Limb (tissue), 2 donors: ENCODE measurements around the gene NAA16.
"Not testable (repeated sequence)": the region's sequence is repeated elsewhere in the genome, so short reads cannot be mapped to it uniquely, and the experiment has no call there.

Experiments
- DNase-seq, 2 donors: peaks; one replicate each; pipeline ENCODE4 v3.0.0-alpha.2; 2016; ENCODE audit errors: extremely low spot score in 2 of 2

The NAA16 gene

GRCh38 chr13:41354416-41354815, 43.3 kb downstream of the NAA16 start:
- no peak for DNase-seq

GRCh38 chr13:41356385-41356648, 45.2 kb downstream of the NAA16 start:
- not testable (repeated sequence) for DNase-seq

GRCh38 chr13:41356786-41357185, 45.7 kb downstream of the NAA16 start:
- no peak for DNase-seq

- DNase-seq, result no peak
These were observed 50.4 kb downstream of the NAA16 start for GRCh38 chr13:41361491-41361890.

GRCh38 chr13:41364043-41364442, 53.0 kb downstream of the NAA16 start:
- DNase-seq, result no peak

GRCh38 chr13:41365631-41366030, 54.6 kb downstream of the NAA16 start:
- DNase-seq, result no peak

GRCh38 chr13:41370736-41371135, 59.7 kb downstream of the NAA16 start:
- DNase-seq, result no peak

GRCh38 chr13:41377446-41377845, 66.4 kb downstream of the NAA16 start:
- no peak for DNase-seq

GRCh38 chr13:41382431-41382830, 71.4 kb downstream of the NAA16 start:
- DNase-seq, result no peak

GRCh38 chr13:41383386-41383785, 72.3 kb downstream of the NAA16 start:
- DNase-seq, result no peak

- no peak for DNase-seq
These were observed 73.9 kb downstream of the NAA16 start for GRCh38 chr13:41384749-41385503.

- DNase-seq, result no peak
These were observed 75.1 kb downstream of the NAA16 start for GRCh38 chr13:41386211-41386610.

- DNase-seq, result no peak
These were observed 76.5 kb downstream of the NAA16 start for GRCh38 chr13:41387576-41387975.

GRCh38 chr13:41388143-41388881, 77.2 kb downstream of the NAA16 start:
- DNase-seq, result no peak

GRCh38 chr13:41389580-41389979, 78.5 kb downstream of the NAA16 start:
- no peak for DNase-seq

- DNase-seq, result no peak
These were observed 83.1 kb downstream of the NAA16 start for GRCh38 chr13:41394166-41394565.

- DNase-seq, result no peak
These were observed 87.6 kb downstream of the NAA16 start for GRCh38 chr13:41398494-41399170.

GRCh38 chr13:41401366-41401765, 90.3 kb downstream of the NAA16 start:
- no peak for DNase-seq

- no peak for DNase-seq
These were observed 91.8 kb downstream of the NAA16 start for GRCh38 chr13:41402691-41403511.

GRCh38 chr13:41403983-41404382, 92.9 kb downstream of the NAA16 start:
- no peak for DNase-seq

- DNase-seq, result no peak
These were observed 94.3 kb downstream of the NAA16 start for GRCh38 chr13:41405367-41405766.

GRCh38 chr13:41407380-41407779, 96.3 kb downstream of the NAA16 start:
- DNase-seq, result no peak
